ENCODE measurements around the gene SLC17A7.
"Not testable (repeated sequence)": the region's sequence is repeated elsewhere in the genome, so short reads cannot be mapped to it uniquely, and the experiment has no call there.

SLC17A7 gene
- total RNA-seq = 0 to 0.46 (median 0.13) reads per million in 4 donors

- peak in 4 of 5 donors; percentile 29 to 49 (median 38) for DNase-seq
Measured at GRCh38 chr19:49441210-49441959, at the start of gene SLC17A7. Gene SLC17A7 (minus strand): TSS chr19:49441527. CDS start chr19:49441379, 148 bp downstream.

GRCh38 chr19:49490287-49491029, 49.1 kb upstream of the SLC17A7 start:
- no peak for DNase-seq

- DNase-seq = peak in 1 of 5 donors; percentile 60
Measured at GRCh38 chr19:49489601-49490167, 48.4 kb upstream of the SLC17A7 start.

DNA sequence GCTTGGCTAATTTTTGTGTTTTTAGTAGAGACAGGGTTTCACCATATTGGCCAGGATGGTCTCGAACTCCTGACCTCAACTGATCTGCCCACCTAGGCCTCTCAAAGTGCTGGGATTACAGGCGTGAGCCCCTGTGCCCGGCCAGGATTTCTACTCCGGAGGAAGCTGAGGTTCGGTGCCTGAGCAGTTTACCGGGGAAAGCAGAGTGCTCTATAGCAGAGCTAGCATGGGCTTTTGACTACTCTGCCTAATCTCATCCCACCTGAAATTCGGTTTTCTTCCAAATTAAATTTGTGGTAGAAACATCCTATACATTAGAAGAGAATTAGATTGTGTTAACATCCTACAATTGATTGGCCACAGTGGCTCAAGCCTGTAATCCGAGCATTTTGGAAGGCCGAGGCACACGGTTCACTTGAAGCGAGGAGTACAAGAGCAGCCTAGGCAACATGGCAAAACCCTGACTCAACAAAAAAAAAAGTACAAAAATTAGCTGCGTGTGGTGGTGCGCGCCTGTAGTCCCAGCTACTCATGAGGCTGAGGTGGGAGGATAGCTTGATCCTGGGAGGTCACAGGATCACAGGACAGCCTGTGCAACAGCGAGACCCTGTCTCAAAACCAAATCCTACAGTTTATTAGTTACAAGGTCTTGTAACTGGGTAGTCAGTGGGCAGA, 47.7 kb upstream of the SLC17A7 start:
- no peak for DNase-seq

- DNase-seq = no peak
Measured at GRCh38 chr19:49488046-49488862, 46.9 kb upstream of the SLC17A7 start.

GRCh38 chr19:49487277-49488045, 46.1 kb upstream of the SLC17A7 start, which contains the start of gene RPL13A:
Gene RPL13A (plus strand): TSS chr19:49487608. CDS start chr19:49487630, 22 bp downstream.
- DNase-seq = peak; percentile 99 to 100 (median 99)

GRCh38 chr19:49486710-49487276, 45.5 kb upstream of the SLC17A7 start:
- DNase-seq = no peak

- DNase-seq = no peak
Measured at GRCh38 chr19:49486232-49486631, 44.9 kb upstream of the SLC17A7 start.

GRCh38 chr19:49481020-49481683, 39.8 kb upstream of the SLC17A7 start:
- DNase-seq = no peak

DNA sequence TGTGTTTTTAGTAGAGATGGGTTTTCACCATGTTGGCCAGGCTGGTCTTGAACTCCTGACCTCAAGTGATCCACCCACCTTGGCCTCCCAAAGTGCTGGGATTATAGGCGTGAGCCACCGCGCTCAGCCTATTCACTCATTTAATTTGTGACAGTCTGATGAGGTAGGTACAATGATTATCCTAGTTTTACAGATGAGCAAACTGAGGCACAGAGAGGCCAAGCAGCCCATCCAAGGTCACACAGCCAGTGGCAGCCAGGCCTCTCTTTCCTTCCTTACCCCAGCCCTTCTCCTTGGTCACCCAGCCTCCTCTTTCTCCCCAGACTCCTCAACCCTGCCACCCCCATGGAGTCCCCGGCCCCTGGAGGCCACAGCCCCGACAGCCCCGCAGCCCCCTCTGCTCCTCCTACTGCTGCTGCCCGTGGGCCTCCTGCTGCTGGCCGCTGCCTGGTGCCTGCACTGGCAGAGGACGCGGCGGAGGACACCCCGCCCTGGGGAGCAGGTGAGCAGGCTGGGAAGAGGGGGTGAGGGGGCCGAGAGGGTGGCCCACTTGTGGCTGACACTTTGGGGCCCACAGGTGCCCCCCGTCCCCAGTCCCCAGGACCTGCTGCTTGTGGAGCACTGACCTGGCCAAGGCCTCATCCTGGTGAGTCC, 38.8 kb upstream of the SLC17A7 start:
- DNase-seq = no peak

DNA sequence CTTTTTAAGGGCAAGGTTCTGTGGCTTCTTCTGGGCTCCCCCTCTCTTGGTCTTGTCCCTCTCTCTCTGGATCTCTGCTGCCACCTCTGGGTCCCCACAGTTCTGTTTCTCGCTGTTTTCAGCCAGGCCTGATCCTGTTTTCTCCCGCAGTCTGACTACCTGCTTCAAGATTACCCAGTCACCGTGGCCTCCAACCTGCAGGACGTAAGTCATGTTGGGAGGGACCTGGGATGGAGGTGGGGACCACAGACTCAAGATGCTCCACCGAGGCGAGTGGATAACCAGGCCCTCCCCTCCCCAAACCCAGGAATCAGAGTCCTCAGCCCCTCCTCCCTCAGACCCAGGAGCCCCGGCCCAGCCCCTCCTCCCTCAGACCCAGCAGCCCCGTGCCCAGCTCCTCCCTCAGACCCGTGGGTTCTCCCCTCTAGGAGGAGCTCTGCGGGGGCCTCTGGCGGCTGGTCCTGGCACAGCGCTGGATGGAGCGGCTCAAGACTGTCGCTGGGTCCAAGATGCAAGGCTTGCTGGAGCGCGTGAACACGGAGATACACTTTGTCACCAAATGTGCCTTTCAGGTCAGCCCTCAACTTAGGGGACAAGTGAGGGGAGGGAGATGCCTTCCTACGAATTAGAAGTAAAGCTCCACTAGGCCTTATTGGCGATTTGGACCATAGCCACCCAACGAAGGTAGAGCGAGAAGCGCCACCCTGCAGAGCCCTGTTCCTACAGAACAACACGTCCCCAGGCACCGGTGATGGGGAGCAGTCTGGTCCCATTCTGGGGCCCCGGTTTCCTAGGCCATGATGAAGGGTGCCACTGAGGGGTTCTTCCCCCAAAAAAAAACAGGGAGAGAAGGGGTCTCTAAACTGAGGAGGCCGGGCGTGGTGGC, 34.9 kb upstream of the SLC17A7 start:
- DNase-seq = peak in 3 of 5 donors; percentile 51 to 76 (median 57)

- no peak for DNase-seq
Measured at GRCh38 chr19:49475191-49475917, 34.0 kb upstream of the SLC17A7 start.

DNA sequence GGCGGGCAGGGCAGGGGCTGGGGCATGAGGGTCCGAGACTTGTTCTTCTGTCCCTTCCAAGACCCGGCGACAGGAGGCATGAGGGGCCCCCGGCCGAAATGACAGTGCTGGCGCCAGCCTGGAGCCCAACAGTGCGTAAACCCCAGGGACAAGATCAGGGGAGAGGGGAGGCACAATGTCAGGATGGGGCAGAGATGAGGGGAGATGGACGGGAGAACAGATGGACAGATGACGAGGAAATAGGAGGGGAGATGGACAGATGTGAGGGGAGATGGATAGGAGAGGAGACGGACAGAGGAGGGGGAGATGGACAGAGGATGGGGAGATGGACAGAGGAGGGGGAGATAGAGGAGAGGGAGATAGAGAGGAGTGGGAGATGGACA, 33.2 kb upstream of the SLC17A7 start:
- no peak for DNase-seq

DNA sequence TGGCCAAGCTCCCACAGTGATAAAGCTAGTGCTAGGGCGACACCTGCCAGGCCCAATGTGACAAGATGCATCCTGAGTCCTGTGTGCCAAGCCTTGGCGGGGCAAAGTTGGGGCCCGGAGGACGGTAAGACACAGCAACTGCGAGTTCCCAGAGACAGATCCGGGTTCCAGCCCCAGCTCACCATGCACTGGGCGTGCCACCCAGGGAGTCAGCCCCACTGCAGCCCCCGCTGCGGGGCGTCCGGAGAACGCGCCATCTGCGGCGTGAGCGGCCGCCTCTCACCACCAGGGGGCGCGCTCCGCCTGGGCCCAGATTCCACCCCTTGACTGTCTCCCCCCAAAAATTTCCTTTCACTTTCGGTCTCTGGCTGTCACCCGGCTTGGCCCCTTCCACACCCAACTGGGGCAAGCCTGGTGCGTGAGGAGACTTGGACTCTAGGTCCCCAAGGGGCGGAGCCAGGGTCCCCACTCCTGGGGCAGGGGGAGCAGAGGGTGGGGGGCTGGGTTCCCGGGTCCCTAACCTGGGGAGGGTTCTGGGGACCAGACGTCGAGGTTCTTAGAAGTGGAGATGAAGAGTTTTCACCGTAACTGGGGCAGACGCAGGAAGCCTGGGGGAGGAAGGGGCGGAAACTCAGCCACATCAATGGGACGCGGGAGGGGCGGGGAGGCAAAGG, 32.7 kb upstream of the SLC17A7 start, which contains the start of gene FLT3LG:
FLT3LG (plus strand) TSS at position 348 of the 674 bp plus-strand sequence. CDS start 425 bp downstream, outside the sequence.
- DNase-seq = peak; percentile 83 to 96 (median 86)

GRCh38 chr19:49473501-49473867, 32.2 kb upstream of the SLC17A7 start:
- not testable (repeated sequence) for DNase-seq

DNA sequence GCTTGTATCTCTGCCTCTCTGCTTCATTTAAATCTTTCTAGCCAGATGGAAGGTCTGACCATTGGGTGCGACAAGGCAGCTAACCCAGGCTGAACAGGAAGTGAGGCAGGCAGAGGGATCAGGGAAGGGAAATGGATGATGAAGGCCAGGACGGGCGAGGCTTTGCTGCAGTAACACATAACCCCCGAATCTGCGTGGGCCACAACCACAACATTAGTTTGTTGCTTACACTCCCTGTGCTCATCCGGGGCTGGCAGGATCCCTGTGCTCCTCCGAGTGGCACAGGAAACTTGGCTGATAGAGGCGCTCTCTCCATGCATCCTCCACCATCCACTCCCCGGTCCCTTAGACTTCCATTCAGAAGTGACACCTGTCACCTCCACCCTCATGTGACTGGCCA, 31.6 kb upstream of the SLC17A7 start:
- no peak for DNase-seq

DNA sequence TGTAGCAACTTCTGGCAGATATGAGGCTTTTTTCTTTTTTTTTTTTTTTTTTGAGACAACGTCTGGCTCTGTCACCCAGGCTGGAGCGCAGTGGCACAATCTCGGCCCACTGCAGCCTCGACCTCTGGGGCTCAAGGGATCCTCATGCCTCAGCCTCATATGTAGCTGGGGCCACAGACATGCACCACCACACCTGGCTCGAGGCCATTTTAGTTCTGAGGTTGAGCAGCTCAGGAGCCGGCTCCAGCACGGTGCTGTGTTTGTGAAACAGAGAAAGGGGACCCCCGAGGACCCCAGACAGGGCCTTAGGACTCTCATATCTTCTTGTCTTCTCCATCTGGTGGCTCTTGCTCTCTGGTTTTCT, 29.3 kb upstream of the SLC17A7 start:
- DNase-seq = no peak

Measured in T-helper 1 cell (primary cell).